ENCODE data around the gene CREG1.

- TF ChIP-seq CTCF (IDR thresholded peaks at IDR 0.05; ENCODE audit: insufficient read depth, low read length) = no peak
- no peak for TF ChIP-seq GABPA (IDR thresholded peaks at IDR 0.05; ENCODE audit: low read depth)
- no peak for TF ChIP-seq POLR2AphosphoS5 (IDR thresholded peaks at IDR 0.05; ENCODE audit: low read depth)
These were observed 2.2 kb downstream of the CREG1 start for GRCh38 chr1:167551362-167551761.
